HCT116 (cell line): ENCODE results near the gene LRIF1. TPM values are rescaled to one million over a fixed set of nuclear protein-coding genes. Genes with fewer than 3 reads are reported as not detected.

Experiments used
- ATAC-seq: fragments of 200-7000 bp; cut with Tn5 transposase; 2 replicates; pipeline ENCODE4 v1.9.1; 2020; ENCODE audit warnings: mild to moderate bottlenecking, moderate library complexity
- BruUV-seq: library from RNA; stranded (reverse); fragments of 400-500 nt; replicated peaks from 2 replicates; lab custom pipeline; 2021; lab: Mats Ljungman, UMichigan
- CTCF ChIA-PET: fragments of 300-600 bp; sonication (Branson Sonifier 250); formaldehyde crosslinking; loops from one replicate; lab custom pipeline; 2021; ENCODE audit warnings: antibody characterized with exemption; lab: Charles Lee
- POLR2A ChIA-PET: fragments of 300-600, 350-600 bp; sonication (Branson Sonifier 250); formaldehyde crosslinking; loops from one replicate; lab custom pipeline; 2021; ENCODE audit warnings: antibody characterized with exemption; lab: Charles Lee
- RAD21 ChIA-PET, 2 experiments: fragments of 300-600 bp; sonication (Branson Sonifier 250); formaldehyde crosslinking; loops; one replicate each; lab custom pipeline; 2023; ENCODE audit warnings: low total read pairs in 2 of 2; ENCODE audit not compliant: uncharacterized antibody in 2 of 2, unreplicated experiment in 2 of 2, low non-redundant PET in 1 of 2; lab: Charles Lee
- DNase-seq: peaks from one replicate; pipeline ENCODE4 v3.0.0-alpha.2; 2010; ENCODE audit warnings: low read depth, low spot score
- H2AFZ ChIP-seq: fragments of 200-600 bp; shearing (Covaris generic), sonication (generic); 2 replicates; pipeline ENCODE4 v1.6.1; 2017; ENCODE audit warnings: low read depth, mixed run types, mixed read lengths, antibody characterized with exemption, low read length; ENCODE audit not compliant: poor library complexity, severe bottlenecking
- H3K27ac ChIP-seq: 2 replicates; pipeline ENCODE4 v1.5.1; 2012; ENCODE audit warnings: low read depth, low read length
- H3K27me3 ChIP-seq: fragments of 200-600 bp; sonication (generic); 2 replicates; pipeline ENCODE4 v1.6.1; 2016; ENCODE audit warnings: mixed run types, low read length, mixed read lengths; ENCODE audit not compliant: insufficient read depth
- H3K36me3 ChIP-seq, 2 experiments: fragments of 200-500 bp in 1 of 2; fragments of 200-600 bp in 1 of 2; sonication (Bioruptor generic) in 1 of 2; sonication (generic) in 1 of 2; 2 replicates each; pipeline versions ENCODE4 v1.5.1 to v1.6.1; 2014 to 2016; ENCODE audit warnings: low read length in 2 of 2, inconsistent platforms in 1 of 2, mixed read lengths in 1 of 2, mixed run types in 1 of 2; ENCODE audit not compliant: insufficient read depth in 2 of 2, control insufficient read depth in 1 of 2
- H3K4me1 ChIP-seq, 2 experiments: fragments of 200-600 bp in 1 of 2; sonication (generic) in 1 of 2; 2 replicates each; pipeline versions ENCODE4 v1.5.1 to v1.6.1; 2012 to 2017; ENCODE audit warnings: low read length in 2 of 2, inconsistent platforms in 1 of 2, mild to moderate bottlenecking in 1 of 2, mixed read lengths in 1 of 2, mixed run types in 1 of 2, moderate library complexity in 1 of 2; ENCODE audit not compliant: insufficient read depth in 2 of 2, control insufficient read depth in 1 of 2
- H3K4me2 ChIP-seq: fragments of 200-600 bp; sonication (generic); 2 replicates; pipeline ENCODE4 v1.6.1; 2017; ENCODE audit warnings: mixed run types, low read length, mixed read lengths
- H3K4me3 ChIP-seq, 2 experiments: fragments of 200-600 bp in 1 of 2; sonication (generic) in 1 of 2; replicated peaks in 1 of 2; 2 replicates each; pipeline ENCODE4 v1.5.1; 2011 to 2016; ENCODE audit warnings: low read length in 2 of 2, control low read depth in 1 of 2, low read depth in 1 of 2, mild to moderate bottlenecking in 1 of 2, mixed read lengths in 1 of 2, mixed run types in 1 of 2
- H3K79me2 ChIP-seq: fragments of 200-600 bp; sonication (generic); 2 replicates; pipeline ENCODE4 v1.6.1; 2017; ENCODE audit warnings: mild to moderate bottlenecking, mixed run types, low read length, moderate library complexity, mixed read lengths; ENCODE audit not compliant: insufficient read depth
- H3K9ac ChIP-seq: fragments of 200-600 bp; sonication (generic); 2 replicates; pipeline ENCODE4 v1.6.1; 2016; ENCODE audit warnings: low read length, mixed read lengths
- H3K9me2 ChIP-seq: fragments of 200-600 bp; sonication (generic), shearing (Covaris generic); 2 replicates; pipeline ENCODE4 v1.6.1; 2017; ENCODE audit warnings: mixed run types, mild to moderate bottlenecking, moderate library complexity; ENCODE audit not compliant: insufficient read depth
- H3K9me3 ChIP-seq, 2 experiments: fragments of 200-500 bp in 1 of 2; fragments of 200-600 bp in 1 of 2; sonication (Bioruptor generic) in 1 of 2; sonication (generic) in 1 of 2; 2 replicates each; pipeline ENCODE4 v1.6.1; 2014 to 2017; ENCODE audit warnings: low read length in 2 of 2, mixed read lengths in 2 of 2, inconsistent platforms in 1 of 2, low read depth in 1 of 2, mild to moderate bottlenecking in 1 of 2, mixed run types in 1 of 2, moderate library complexity in 1 of 2; ENCODE audit not compliant: control insufficient read depth in 1 of 2, insufficient read depth in 1 of 2
- H4K20me1 ChIP-seq: fragments of 200-600 bp; sonication (generic), shearing (Covaris generic); 2 replicates; pipeline ENCODE4 v1.6.1; 2017; ENCODE audit warnings: mixed run types, mild to moderate bottlenecking, moderate library complexity; ENCODE audit not compliant: insufficient read depth
- CBX3 ChIP-seq: IDR thresholded peaks from 2 replicates; pipeline ENCODE4 v1.6.1; 2012; ENCODE audit warnings: low read depth
- CEBPB ChIP-seq: IDR thresholded peaks from 2 replicates; pipeline ENCODE4 v1.6.1; 2012; ENCODE audit warnings: low read depth
- EZH2phosphoT487 ChIP-seq: fragments of 200-600 bp; IDR thresholded peaks from 2 replicates; pipeline ENCODE4 v1.6.1; 2018; ENCODE audit warnings: antibody characterized with exemption, borderline replicate concordance
- FOSL1 ChIP-seq: IDR thresholded peaks from 2 replicates; pipeline ENCODE4 v1.6.1; 2012; ENCODE audit warnings: low read depth
- POLR2A ChIP-seq: IDR thresholded peaks from 2 replicates; pipeline ENCODE4 v1.7.0; 2011; ENCODE audit warnings: borderline replicate concordance; ENCODE audit not compliant: insufficient read depth, insufficient read length; ENCODE audit errors: extremely low read depth
- POLR2AphosphoS5 ChIP-seq: IDR thresholded peaks from 2 replicates; pipeline ENCODE4 v1.6.1; 2011; ENCODE audit warnings: mild to moderate bottlenecking, low read depth, low read length, moderate library complexity
- RAD21 ChIP-seq: IDR thresholded peaks from 2 replicates; pipeline ENCODE4 v1.6.1; 2012; ENCODE audit warnings: low read depth, mild to moderate bottlenecking
- SP1 ChIP-seq: IDR thresholded peaks from 2 replicates; pipeline ENCODE4 v1.6.1; 2012; ENCODE audit warnings: low read depth
- ZBTB33 ChIP-seq: IDR thresholded peaks from 2 replicates; pipeline ENCODE4 v1.6.1; 2011; ENCODE audit warnings: mild to moderate bottlenecking, low read length, moderate library complexity; ENCODE audit not compliant: insufficient replicate concordance; ENCODE audit errors: extremely low read depth
- ZNF274 ChIP-seq: fragments of 200-500 bp; sonication (Bioruptor generic); IDR thresholded peaks from 2 replicates; pipeline ENCODE4 v1.6.1; 2014; ENCODE audit warnings: mild to moderate bottlenecking, low read depth, low read length, inconsistent platforms
- intact Hi-C: fragments of 100-400 bp; cut with micrococcal nuclease; formaldehyde crosslinking; loops from 2 replicates; pipeline ENCODE4 v1.10.0; 2022
- total RNA-seq: library from RNA; stranded (reverse); gene quantifications from one replicate; pipeline ENCODE4 v1.2.1, GENCODE V29; 2021; ENCODE audit not compliant: unreplicated experiment

LRIF1 gene
- total RNA-seq, 1 experiment from 2014 or later = 21.8 TPM

- ChIA-PET RAD21 (no interaction called here), CTCF (no interaction called here), POLR2A (interaction anchor here (1.2 kb wide), 1 partner anchor 35 kb away, joined by 3 read pairs; no protein-coding TSS in a partner anchor)
- Histone ChIP-seq H2AFZ (no peak overlapping the region), H3K9me3 (no peaks in the 10 kb centered on the region), H3K4me2 (no peak overlapping the region), H3K79me2 (no peaks in the 10 kb centered on the region), H3K9me2 (no peaks in the 10 kb centered on the region), H3K4me1 (peaks cover 8 to 12% of the 10 kb centered on the region in 2 experiments; a peak in 3 of 4 replicates), H3K4me3 (no peak overlapping the region), H4K20me1 (no peaks in the 10 kb centered on the region), H3K27ac (no peak overlapping the region), H3K9ac (no peak overlapping the region), H3K36me3 (no peaks in the 10 kb centered on the region), H3K27me3 (no peaks in the 10 kb centered on the region)
- DNase-seq (no peak), ATAC-seq (no peak)
- BruUV-seq = no TSS peak
- intact Hi-C loops = no loop called here
- no peak for TF ChIP-seq FOSL1
- no peak for TF ChIP-seq POLR2A
- TF ChIP-seq CBX3 = no peak
- TF ChIP-seq RAD21 = no peak
- no peak for TF ChIP-seq ZNF274
- no peak for TF ChIP-seq CEBPB
- no peak for TF ChIP-seq POLR2AphosphoS5
- no peak for TF ChIP-seq EZH2phosphoT487
- no peak for TF ChIP-seq ZBTB33
- TF ChIP-seq SP1 = no peak
These were observed 34.8 kb downstream of the LRIF1 start for GRCh38 chr1:110928904-110929303.
